ENCODE results near the gene MISP.

The MISP gene

DNA sequence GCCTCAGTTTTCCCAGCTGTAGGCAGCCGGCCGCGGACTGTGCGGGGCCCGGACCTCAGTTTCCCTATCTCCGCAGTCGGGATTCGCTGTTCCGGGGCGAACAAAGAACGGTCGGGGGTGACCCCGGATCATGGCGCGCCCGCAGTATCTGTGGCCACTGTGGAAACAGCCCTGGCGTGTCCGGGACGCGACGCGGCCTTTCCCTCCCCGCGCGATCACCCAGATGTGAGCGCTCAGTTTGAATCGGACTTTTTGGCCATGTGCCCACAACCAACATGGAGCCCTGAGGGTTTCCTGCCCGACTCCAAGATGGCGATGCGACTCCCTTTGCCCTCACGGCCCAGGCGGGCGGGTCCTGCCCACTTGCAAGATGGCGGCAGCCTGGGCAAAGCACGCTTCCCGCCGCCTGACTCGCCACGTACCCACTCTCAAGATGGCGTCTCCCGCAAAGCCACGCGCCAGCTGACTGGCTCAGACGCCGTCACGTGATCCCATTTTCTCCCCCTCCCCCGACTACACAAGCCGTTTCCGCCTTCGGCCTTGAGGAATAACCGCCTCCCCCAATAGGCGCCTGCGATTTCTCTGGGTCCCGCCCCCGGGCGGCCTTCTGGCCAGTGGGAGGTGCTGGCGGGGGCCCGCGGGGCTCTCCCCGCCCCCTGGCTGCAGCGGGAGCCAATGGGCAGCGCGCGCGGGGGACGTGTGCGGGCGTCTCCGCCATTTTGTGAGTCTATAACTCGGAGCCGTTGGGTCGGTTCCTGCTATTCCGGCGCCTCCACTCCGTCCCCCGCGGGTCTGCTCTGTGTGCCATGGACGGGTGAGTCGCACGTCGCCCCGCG, 46.0 kb downstream of the MISP start, which contains the start of gene PTBP1:
PTBP1 (plus strand) TSS at position 761 of the 836 bp plus-strand sequence; CDS start at position 807, 46 bp downstream.
- DNase-seq (ENCODE audit: low read depth in 2 of 2), result peak; percentile 98

GRCh38 chr19:797528-798414, 46.9 kb downstream of the MISP start:
- DNase-seq (ENCODE audit: low read depth in 2 of 2), result peak; percentile 69 to 72

GRCh38 chr19:798415-799075, 47.6 kb downstream of the MISP start:
- no peak for DNase-seq (ENCODE audit: low read depth in 2 of 2)

DNA sequence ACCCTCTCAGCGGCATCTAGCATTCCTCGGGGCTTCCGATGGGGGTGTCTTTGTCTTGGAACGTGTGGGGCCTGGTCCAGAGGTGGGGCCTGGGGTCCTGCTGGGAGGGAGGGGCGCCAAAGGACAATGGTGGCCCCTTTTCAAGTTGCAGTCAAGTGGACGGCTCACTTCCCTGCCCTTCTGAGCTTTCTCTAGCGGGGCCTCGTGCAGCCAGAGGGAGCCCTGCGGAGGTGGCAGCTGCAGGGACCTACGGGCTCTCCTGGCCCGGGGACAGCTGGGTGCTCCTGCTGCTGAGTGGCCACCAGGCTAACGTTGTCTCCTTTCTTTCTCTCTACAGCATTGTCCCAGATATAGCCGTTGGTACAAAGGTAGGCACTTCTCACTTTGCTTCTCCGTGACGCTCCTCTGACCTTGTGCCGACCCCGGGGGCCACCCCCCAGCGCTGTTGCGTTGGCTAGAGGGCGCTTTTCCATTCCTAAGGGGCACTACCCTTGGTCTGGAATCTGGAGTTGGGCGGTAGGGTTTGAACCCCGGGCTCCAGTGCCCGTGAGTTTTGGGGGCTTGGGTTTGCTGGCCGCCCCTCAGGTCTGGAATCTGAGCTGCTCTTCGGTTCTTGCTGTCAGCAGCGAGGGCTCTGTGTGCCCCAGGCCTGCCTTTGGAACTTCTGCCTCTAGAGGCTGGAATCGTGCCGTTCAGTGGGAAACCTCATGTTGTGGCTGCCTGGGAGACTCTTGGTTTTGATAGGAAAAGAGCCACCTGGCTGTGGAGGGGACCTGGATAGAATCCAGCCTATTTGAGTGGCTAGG, 48.4 kb downstream of the MISP start:
- DNase-seq (ENCODE audit: low read depth in 2 of 2), result no peak

- no peak for DNase-seq (ENCODE audit: low read depth in 2 of 2)
These were observed 49.6 kb downstream of the MISP start for GRCh38 chr19:800360-801029.

DNA sequence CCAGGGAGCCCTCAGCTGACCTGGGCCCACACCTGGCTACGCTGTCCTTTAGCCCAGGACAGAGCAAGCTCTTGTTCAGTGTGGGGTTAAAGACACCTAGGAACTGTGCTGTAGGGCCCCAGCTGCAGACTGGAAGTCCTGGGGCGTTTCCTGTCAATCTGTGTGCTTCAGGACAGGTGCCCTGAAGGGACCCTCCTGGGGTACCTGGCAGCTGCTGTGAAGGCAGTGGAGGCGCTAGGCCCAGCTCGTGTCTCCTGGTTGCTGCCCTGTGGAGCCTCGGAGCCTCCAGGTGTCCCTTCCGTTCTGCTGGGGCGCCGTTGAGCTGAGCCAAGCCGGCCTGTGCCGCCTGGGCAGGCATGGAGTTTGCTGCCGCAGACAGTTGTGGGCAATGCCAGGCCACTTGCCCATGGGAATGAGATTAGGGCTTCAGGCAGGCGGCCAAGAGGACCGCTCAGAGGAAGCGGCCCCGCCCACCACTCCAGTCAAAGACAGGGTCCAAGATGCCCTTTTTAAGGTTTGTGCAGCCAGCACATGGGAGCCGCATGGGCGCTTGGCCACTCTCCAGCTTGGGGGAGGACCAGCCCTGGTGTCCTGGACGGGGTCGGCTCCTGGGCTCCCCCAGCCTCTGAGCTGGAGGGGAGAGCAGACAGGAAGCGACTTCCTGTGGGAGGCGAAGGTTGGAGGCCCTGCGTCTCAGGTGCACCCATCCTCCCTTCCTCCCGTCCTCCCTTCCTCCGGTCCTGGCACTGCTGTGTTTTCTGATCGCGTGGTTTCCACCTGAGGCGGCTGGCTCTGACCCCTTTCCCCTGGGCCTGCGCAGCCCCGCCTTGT, 50.3 kb downstream of the MISP start:
- no peak for DNase-seq (ENCODE audit: low read depth in 2 of 2)

- DNase-seq (ENCODE audit: low read depth in 2 of 2), result no peak
These were observed 51.1 kb downstream of the MISP start for GRCh38 chr19:801861-802497.

DNA sequence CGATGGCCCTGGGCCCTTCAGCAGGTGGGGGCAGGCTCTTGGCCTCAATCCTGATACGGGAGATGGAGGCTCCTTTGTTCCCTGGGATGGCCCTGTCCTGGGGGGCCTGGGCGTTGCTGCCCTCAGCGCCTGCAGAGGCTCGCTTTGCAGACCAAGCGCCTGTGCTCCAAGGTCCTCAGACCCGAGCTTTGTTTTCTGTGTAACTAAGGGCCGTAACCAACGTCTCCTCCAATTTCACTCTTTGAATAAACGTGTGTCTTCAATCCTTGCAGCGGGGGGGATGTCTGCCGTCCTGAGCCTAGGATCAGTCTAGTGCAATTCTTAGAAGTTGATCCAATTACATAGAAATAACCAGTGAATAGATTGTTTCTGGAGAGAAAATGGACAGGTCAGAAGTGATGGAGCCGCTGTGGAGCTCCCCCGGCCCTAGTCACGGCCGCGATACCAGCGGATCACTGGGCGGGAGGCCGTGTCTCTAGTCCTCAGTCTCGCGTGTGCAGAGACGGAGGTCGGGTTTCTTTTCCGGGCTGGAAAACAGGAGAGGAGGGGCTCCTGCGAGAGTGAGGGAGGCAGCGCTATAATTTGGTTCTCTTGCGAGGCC, 51.7 kb downstream of the MISP start:
- no peak for DNase-seq (ENCODE audit: low read depth in 2 of 2)

DNA sequence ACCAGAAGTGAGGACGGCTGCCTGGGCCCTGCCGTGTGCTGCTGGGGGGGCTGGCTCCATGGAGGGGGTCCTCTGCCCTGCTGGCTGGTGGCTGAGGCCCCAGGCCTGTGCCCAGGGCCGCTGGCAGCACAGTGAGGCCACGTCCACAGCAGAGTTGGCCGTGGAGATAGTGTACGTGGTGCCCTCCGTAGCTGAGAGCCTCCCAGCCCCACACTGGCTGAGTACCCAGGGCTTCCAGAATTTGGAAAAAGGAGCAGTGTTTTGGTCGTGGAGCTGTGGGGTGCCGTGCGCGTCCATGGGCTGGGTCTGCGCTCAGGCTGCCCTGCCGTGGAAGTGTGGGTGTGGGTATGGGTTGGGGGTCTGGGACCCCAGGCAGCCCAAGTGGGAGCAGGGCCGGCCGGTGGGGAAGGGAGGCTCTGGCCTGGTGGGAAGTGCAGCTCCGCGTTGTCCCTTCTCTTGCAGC, 52.2 kb downstream of the MISP start:
- no peak for DNase-seq (ENCODE audit: low read depth in 2 of 2)

GRCh38 chr19:803686-804418, 52.9 kb downstream of the MISP start:
- DNase-seq (ENCODE audit: low read depth in 2 of 2), result no peak

DNA sequence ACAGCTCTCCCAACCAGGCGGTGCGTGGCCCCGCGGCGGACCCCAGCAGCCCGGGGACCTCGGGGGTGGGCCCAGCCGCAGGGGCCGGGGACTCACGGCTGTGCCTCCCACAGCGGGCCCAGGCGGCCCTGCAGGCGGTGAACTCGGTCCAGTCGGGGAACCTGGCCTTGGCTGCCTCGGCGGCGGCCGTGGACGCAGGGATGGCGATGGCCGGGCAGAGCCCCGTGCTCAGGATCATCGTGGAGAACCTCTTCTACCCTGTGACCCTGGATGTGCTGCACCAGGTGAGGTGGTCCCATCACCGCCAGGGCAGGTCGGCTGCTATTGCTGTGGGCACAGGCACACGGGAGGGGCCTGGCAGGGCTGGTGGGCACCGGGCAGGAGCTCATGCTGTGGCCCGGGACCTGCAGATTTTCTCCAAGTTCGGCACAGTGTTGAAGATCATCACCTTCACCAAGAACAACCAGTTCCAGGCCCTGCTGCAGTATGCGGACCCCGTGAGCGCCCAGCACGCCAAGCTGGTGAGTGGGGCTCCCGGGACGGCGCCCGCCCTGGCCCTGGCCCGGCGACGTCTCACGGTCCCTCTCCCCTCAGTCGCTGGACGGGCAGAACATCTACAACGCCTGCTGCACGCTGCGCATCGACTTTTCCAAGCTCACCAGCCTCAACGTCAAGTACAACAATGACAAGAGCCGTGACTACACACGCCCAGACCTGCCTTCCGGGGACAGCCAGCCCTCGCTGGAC, 53.7 kb downstream of the MISP start:
- no peak for DNase-seq (ENCODE audit: low read depth in 2 of 2)

DNA sequence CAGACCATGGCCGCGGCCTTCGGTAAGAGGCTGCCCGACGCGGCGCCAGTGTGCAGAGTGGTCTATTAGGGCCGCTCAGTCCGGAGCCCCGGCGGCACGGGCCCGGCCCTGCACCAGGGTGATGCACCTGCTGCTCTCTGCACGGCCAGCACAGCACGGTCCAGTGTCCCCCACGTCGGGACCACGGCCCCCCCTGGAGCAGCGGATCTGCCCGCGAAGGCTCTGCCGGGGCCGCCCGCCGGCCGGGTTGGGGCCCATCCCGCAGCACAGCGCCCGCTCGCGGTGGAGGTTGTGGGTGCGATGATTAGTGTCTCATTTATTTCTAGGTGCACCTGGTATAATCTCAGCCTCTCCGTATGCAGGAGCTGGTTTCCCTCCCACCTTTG, 54.2 kb downstream of the MISP start:
- DNase-seq (ENCODE audit: low read depth in 2 of 2), result no peak

DNA sequence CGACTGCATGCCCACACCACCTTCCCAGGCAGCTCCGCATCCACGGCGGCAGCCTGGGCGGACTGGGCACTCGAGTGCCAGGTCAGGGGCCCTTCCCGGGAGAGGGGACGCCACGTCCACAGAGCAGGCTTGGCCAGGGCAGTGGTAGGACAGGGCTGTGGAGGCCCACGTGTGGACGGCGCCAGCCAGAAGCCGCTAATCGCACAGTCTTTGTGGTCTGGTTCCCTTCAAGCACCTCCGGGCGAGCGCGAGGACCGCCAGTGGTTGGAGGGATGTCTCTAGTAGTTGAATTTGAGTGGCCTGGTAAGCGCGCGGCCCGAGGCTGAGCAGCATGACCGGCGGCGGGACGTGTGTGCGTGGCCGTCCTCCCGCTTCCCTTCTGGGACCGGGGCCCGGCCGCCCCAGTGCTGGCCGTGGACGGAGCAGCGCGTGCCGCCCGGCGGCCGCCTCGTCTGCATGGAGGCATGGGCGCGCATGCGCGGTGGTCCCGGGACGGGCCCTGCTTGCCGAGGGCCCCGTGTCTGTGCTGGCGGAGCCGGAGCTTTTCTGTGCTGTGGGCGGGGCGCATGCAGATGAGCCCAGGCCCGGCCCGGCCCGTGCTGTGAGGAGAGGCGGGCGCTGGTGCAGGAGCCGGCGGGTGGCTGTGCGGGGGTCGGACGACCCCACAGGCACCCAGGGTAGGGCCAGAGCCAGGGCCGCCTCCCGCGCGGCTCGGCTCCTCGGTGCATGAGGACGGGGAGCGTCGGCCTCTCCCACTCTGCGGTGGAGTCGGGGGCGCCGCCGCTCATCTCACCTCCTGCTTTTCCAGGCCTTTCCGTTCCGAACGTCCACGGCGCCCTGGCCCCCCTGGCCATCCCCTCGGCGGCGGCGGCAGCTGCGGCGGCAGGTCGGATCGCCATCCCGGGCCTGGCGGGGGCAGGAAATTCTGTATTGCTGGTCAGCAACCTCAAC, 55.0 kb downstream of the MISP start:
- DNase-seq (ENCODE audit: low read depth in 2 of 2), result no peak

DNA sequence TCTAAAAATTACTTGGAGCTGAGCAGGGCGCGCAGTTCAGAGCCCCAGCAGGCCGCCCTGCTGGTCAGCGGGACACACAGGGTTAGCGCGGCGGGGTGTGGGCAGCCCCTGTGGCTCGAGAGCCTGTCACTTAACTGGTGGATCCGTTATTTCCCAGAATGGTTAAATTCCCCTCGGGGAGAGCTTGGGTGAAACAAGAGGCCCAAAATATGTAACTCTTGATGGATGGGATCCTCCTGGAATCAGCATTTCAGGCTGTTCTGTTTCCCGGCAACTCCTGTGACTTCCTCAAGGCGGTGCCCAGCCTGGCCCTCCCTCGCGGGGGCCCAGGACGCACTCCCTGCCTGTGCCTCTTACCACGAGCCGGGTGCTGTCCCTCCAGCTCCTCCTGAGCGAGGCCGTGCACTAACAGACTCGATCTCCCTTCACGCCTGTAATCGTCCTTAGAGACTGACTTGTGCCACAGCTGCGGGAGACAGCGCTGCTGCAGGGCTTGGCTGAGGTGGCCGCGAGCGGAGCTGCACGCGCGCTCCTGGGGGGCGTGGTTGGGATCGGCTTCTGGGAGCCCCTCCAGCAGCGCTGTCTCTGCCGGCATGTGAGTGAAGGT, 56.0 kb downstream of the MISP start:
- no peak for DNase-seq (ENCODE audit: low read depth in 2 of 2)

GRCh38 chr19:807627-808422, 56.9 kb downstream of the MISP start:
- DNase-seq (ENCODE audit: low read depth in 2 of 2), result no peak
